B cell (primary cell): ENCODE results near the gene EXOSC2. TPM values are rescaled to one million over a fixed set of nuclear protein-coding genes. Genes with fewer than 3 reads are reported as not detected.

Experiments used
- ATAC-seq: fragments of 200-7000 bp; cut with Tn5 transposase; one replicate; pipeline ENCODE4 v1.10.0; 2021; ENCODE audit warnings: low read depth, mild to moderate bottlenecking, moderate number of reproducible peaks, moderate library complexity
- CTCF ChIA-PET: fragments of 350-600 bp; sonication (Branson Sonifier 250); formaldehyde crosslinking; loops from one replicate; lab custom pipeline; 2021; ENCODE audit warnings: antibody characterized with exemption, inconsistent platforms; lab: Charles Lee
- POLR2A ChIA-PET: fragments of 350-600 bp; sonication (Branson Sonifier 250); formaldehyde crosslinking; loops from one replicate; lab custom pipeline; 2021; ENCODE audit warnings: antibody characterized with exemption; lab: Charles Lee
- DNase-seq: peaks from one replicate; pipeline ENCODE4 v3.0.0; 2013
- H2AFZ ChIP-seq: 2 replicates; pipeline ENCODE4 v1.6.1; 2012; ENCODE audit warnings: mild to moderate bottlenecking, low read depth, low read length; ENCODE audit not compliant: insufficient read depth, poor library complexity, severe bottlenecking
- H3K27ac ChIP-seq, 2 donors: 1 replicate in 1 of 2; 2 replicates in 1 of 2; pipeline ENCODE4 v1.5.1; 2012 to 2013; ENCODE audit warnings: low read length in 2 of 2, mild to moderate bottlenecking in 2 of 2, moderate library complexity in 1 of 2
- H3K27me3 ChIP-seq, 4 experiments: fragments of 200-600 bp in 1 of 4; sonication (generic) in 1 of 4; replicated peaks in 1 of 4; 1 replicate in 2 of 4; 2 replicates in 2 of 4; pipeline versions ENCODE4 v1.6.1 to v1.7.0; 2013 to 2016; ENCODE audit warnings: low read length in 3 of 4, mild to moderate bottlenecking in 2 of 4, mixed read lengths in 1 of 4, moderate library complexity in 1 of 4; ENCODE audit not compliant: insufficient read depth in 4 of 4, control insufficient read depth in 3 of 4; ENCODE audit errors: control extremely low read depth in 1 of 4
- H3K36me3 ChIP-seq, 2 experiments: replicated peaks in 1 of 2; 1 replicate in 1 of 2; 2 replicates in 1 of 2; pipeline versions ENCODE4 v1.6.1 to v1.7.1; 2013; ENCODE audit warnings: low read length in 1 of 2; ENCODE audit not compliant: insufficient read depth in 2 of 2, control insufficient read depth in 1 of 2; ENCODE audit errors: control extremely low read depth in 1 of 2, extremely low read depth in 1 of 2
- H3K4me1 ChIP-seq, 2 donors: fragments of 200-600 bp in 1 of 2; sonication (generic) in 1 of 2; 1 replicate in 1 of 2; 2 replicates in 1 of 2; pipeline versions ENCODE4 v1.5.1 to v1.6.1; 2013 to 2017; ENCODE audit warnings: low read length in 2 of 2; ENCODE audit not compliant: control insufficient read depth in 2 of 2, insufficient read depth in 2 of 2
- H3K4me2 ChIP-seq: replicated peaks from 2 replicates; pipeline ENCODE3; 2012; ENCODE audit warnings: mild to moderate bottlenecking, low read depth, low read length; ENCODE audit not compliant: poor library complexity, severe bottlenecking
- H3K4me3 ChIP-seq, 5 experiments: fragments of 200-600 bp in 1 of 5; sonication (generic) in 1 of 5; 1 replicate in 3 of 5; 2 replicates in 2 of 5; pipeline versions ENCODE4 v1.5.1 to v1.7.0; 2011 to 2016; ENCODE audit warnings: low read length in 4 of 5, mild to moderate bottlenecking in 4 of 5, low read depth in 2 of 5, control low read depth in 1 of 5, moderate library complexity in 1 of 5; ENCODE audit not compliant: insufficient read depth in 1 of 5; ENCODE audit errors: control extremely low read depth in 1 of 5, extremely low read depth in 1 of 5
- H3K79me2 ChIP-seq: fragments of 200-600 bp; sonication (generic); one replicate; pipeline ENCODE4 v1.6.0; 2016; ENCODE audit warnings: low read length; ENCODE audit not compliant: control insufficient read depth, insufficient read depth
- H3K9ac ChIP-seq: fragments of 200-600 bp; sonication (generic); 2 replicates; pipeline ENCODE4 v1.6.1; 2017; ENCODE audit warnings: mild to moderate bottlenecking, low read length, moderate library complexity
- H3K9me3 ChIP-seq, 3 donors: one replicate each; pipeline versions ENCODE4 v1.6.1 to v1.7.1; 2013; ENCODE audit warnings: low read length in 2 of 3; ENCODE audit not compliant: control insufficient read depth in 2 of 3, insufficient read depth in 1 of 3; ENCODE audit errors: control extremely low read depth in 1 of 3
- H4K20me1 ChIP-seq: 2 replicates; pipeline ENCODE4 v1.6.0; 2012; ENCODE audit warnings: mild to moderate bottlenecking, low read length; ENCODE audit not compliant: insufficient read depth, control insufficient read depth, poor library complexity, severe bottlenecking
- H3K27ac Mint-ChIP-seq: one replicate; pipeline ENCODE4 v1.8.0; 2021; ENCODE audit warnings: mixed read lengths
- H3K27me3 Mint-ChIP-seq: one replicate; pipeline ENCODE4 v1.8.0; 2021; ENCODE audit warnings: mixed read lengths
- H3K4me1 Mint-ChIP-seq: one replicate; pipeline ENCODE4 v1.8.0; 2021; ENCODE audit warnings: mixed read lengths
- H3K4me3 Mint-ChIP-seq: one replicate; pipeline ENCODE4 v1.8.0; 2021; ENCODE audit warnings: mixed read lengths
- H3K9me3 Mint-ChIP-seq: one replicate; pipeline ENCODE4 v1.8.0; 2022; ENCODE audit warnings: mixed read lengths; ENCODE audit not compliant: insufficient read depth
- CTCF ChIP-seq: fragments of 200-600 bp; IDR thresholded peaks from one replicate; pipeline ENCODE4 v1.8.0; 2022; ENCODE audit warnings: antibody characterized with exemption, mild to moderate bottlenecking
- EZH2 ChIP-seq: IDR thresholded peaks from 2 replicates; pipeline ENCODE4 v1.6.1; 2012; ENCODE audit warnings: borderline replicate concordance, low read depth, mild to moderate bottlenecking, moderate library complexity, low read length; ENCODE audit not compliant: insufficient read depth, poor library complexity, severe bottlenecking
- WGBS: methylation state at CpG from one replicate; pipeline ENCODE4 v1.1.5; 2013; ENCODE audit warnings: missing lambda C conversion rate; ENCODE audit not compliant: insufficient coverage; 5-methylcytosine and 5-hydroxymethylcytosine counted together
- intact Hi-C: fragments of 100-400 bp; cut with micrococcal nuclease; formaldehyde crosslinking; loops from one replicate; pipeline ENCODE4 v1.10.0; 2022
- polyA plus RNA-seq: library from polyadenylated mRNA; depleted of rRNA; stranded (reverse); fragments of >200 nt; gene quantifications from 2 replicates; pipeline ENCODE4 v1.2.3, GENCODE V29; 2012
- total RNA-seq, 2 donors: library from RNA; stranded (reverse); fragments of 120-200 nt in 1 of 2; gene quantifications; 1 replicate in 1 of 2; 2 replicates in 1 of 2; pipeline versions ENCODE4 v1.2.3 to v1.2.4, GENCODE V29; 2013 to 2022

Gene EXOSC2
- total and polyA plus RNA-seq, 2 donors (not counting 1 experiment from before 2014, with no cell fraction given): 31.5 to 53.3 TPM

GRCh38 chr9:130661451-130662098 lies 32.0 kb upstream of the EXOSC2 start:
- Histone ChIP-seq H2AFZ (no peak overlapping the region), H3K9ac (peak overlapping the region; percentile 35), H3K36me3 (no peaks in the 10 kb centered on the region), H3K27me3 (peaks cover 0 to 84% (median 45%) of the 10 kb centered on the region in 4 experiments), H3K4me1 (peaks cover 62 to 65% of the 10 kb centered on the region in 2 donors), H3K79me2 (no peaks in the 10 kb centered on the region), H3K4me3 (no peak overlapping the region), H3K9me3 (peaks cover 0 to 33% (median 0%) of the 10 kb centered on the region in 3 donors), H4K20me1 (no peaks in the 10 kb centered on the region), H3K27ac (no peak overlapping the region), H3K4me2 (peak overlapping the region; percentile 75)
- ATAC-seq (no peak), DNase-seq (no peak)
- ChIA-PET POLR2A (no interaction called here), CTCF (no interaction called here)
- H3K4me1 Mint-ChIP-seq: peaks cover 31% of the 10 kb centered on the region
- TF ChIP-seq CTCF: no peak
- TF ChIP-seq EZH2: no peak
- H3K27me3 Mint-ChIP-seq: peaks cover 55% of the 10 kb centered on the region
- WGBS: 10% methylated on average over 43 of the region's 47 CpGs
- H3K9me3 Mint-ChIP-seq: no peaks in the 10 kb centered on the region
- peak overlapping the region; percentile 27 for H3K4me3 Mint-ChIP-seq
- intact Hi-C loops: no loop called here
- H3K27ac Mint-ChIP-seq: no peak overlapping the region
